Activated CD4-positive, CD25-positive, alpha-beta regulatory T cell treated with anti-CD3 and anti-CD28 coated beads, Interleukin-2, amount 50 U/mL, for 72 hours (primary cell): ENCODE results near the gene SLC35A2.
"Not testable (repeated sequence)": the region's sequence is repeated elsewhere in the genome, so short reads cannot be mapped to it uniquely, and the experiment has no call there.

Source experiments
- DNase-seq: peaks from one replicate; pipeline ENCODE4 v3.0.0; 2021

Gene SLC35A2

GRCh38 chrX:48901069-48901468 is 10.4 kb downstream of the SLC35A2 start:
- no peak for DNase-seq

- DNase-seq = no peak
These were observed 12.4 kb downstream of the SLC35A2 start for GRCh38 chrX:48899078-48899410.

- DNase-seq = peak; percentile 80
These were observed 13.7 kb downstream of the SLC35A2 start, which contains the start of the genes PQBP1 and TIMM17B for GRCh38 chrX:48897625-48898306. Gene PQBP1, plus strand, starts transcription at chrX:48897930. Its CDS starts 580 bp downstream, at chrX:48898510. Gene TIMM17B, minus strand, starts transcription at chrX:48897768. Its CDS starts 19 bp downstream, at chrX:48897749.

- peak; percentile 66 for DNase-seq
These were observed 14.3 kb downstream of the SLC35A2 start for GRCh38 chrX:48897157-48897624.

- no peak for DNase-seq
These were observed 14.8 kb downstream of the SLC35A2 start for GRCh38 chrX:48896611-48897011.

GRCh38 chrX:48894891-48895290 is 16.6 kb downstream of the SLC35A2 start:
- DNase-seq = no peak

- DNase-seq = no peak
These were observed 17.7 kb downstream of the SLC35A2 start for GRCh38 chrX:48893556-48894348.

- DNase-seq = no peak
These were observed 18.6 kb downstream of the SLC35A2 start for GRCh38 chrX:48892896-48893295.

GRCh38 chrX:48891402-48892288 is 19.8 kb downstream of the SLC35A2 start:
- peak; percentile 73 for DNase-seq

- no peak for DNase-seq
These were observed 20.5 kb downstream of the SLC35A2 start for GRCh38 chrX:48890934-48891401.

- DNase-seq = no peak
These were observed 21.0 kb downstream of the SLC35A2 start for GRCh38 chrX:48890296-48890925.

GRCh38 chrX:48886586-48886985 is 24.9 kb downstream of the SLC35A2 start:
- not testable (repeated sequence) for DNase-seq

- no peak for DNase-seq
These were observed 27.7 kb downstream of the SLC35A2 start for GRCh38 chrX:48883729-48884128.

- DNase-seq = not testable (repeated sequence)
These were observed 34.5 kb downstream of the SLC35A2 start for GRCh38 chrX:48876944-48877343.

GRCh38 chrX:48872017-48872416 is 39.4 kb downstream of the SLC35A2 start:
- DNase-seq = not testable (repeated sequence)

GRCh38 chrX:48864210-48864609 is 47.2 kb downstream of the SLC35A2 start:
- no peak for DNase-seq

- DNase-seq = no peak
These were observed 56.5 kb downstream of the SLC35A2 start for GRCh38 chrX:48854898-48855297.

GRCh38 chrX:48854121-48854804 is 57.2 kb downstream of the SLC35A2 start:
- DNase-seq = not testable (repeated sequence)

- DNase-seq = not testable (repeated sequence)
These were observed 58.0 kb downstream of the SLC35A2 start for GRCh38 chrX:48853494-48853893.
